ENCODE data around the gene CCDC33.

The CCDC33 gene

DNA sequence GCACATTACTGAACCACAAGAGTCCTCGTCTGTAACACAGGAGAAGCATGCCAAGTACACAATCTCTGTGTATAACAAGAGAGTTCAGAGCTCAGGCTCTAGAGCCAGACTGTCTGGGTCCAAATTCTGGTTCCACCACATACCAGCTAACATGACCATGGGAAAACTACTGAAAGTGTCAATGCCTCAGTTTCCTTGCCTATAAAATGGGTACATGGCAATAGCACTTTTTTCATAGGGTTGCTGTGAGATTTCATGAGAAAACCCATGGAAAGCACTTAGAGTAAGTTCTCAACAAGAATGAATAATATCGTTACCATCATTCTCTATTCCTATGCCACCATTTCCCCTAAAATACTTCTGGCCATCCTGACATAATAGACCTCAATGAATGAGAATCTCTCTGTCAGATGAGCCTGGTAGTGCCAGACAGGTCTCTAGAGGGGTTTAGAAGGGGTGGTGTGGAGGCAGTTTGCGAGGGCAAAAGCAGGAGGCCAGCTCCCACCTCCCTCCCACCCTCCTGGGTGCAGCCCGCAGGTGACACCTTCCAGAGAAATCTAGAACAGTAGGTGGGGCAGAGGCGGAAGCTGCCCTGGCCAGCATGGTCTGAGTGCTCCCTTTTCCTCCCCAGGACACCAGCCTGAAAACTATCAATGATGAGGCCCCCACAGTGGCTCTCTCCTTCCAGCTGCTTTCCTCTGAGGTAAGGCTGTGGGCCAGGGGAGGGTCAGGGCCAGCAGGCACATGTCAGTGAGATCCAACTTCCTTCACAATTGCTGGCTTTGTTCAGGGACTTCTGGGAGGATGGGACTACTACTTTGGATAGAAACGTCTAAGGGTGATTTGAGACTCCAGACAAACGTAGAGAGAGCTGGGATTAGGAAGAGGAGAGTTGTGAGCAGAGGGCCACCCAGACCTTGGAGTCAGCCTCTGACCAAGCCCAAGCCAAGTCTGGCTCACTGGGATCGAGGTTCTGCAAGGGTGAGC, 45.3 kb downstream of the CCDC33 start:
- no peak for DNase-seq (ENCODE audit: low read depth in 2 of 2)

DNA sequence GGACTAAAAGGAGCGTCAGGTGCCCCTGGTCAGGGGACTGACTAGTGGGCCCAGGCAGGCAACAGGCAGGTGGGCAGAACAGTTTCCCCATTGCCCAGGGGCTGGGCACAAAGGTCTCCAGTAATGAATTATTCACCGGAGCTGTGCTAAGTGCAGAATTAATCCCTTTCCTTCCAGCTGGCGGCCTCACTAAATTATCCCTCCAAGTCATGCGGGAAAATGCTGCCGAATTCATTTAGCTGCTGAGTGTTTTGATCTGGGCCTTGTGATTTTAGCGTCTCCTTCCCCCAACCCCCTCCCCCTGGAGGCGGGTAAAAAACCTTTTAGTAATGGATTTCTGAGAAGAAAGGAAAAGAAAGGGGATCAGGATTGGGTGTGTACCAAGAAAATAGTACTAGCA, 47.2 kb downstream of the CCDC33 start:
- no peak for DNase-seq (ENCODE audit: low read depth in 2 of 2)

DNA sequence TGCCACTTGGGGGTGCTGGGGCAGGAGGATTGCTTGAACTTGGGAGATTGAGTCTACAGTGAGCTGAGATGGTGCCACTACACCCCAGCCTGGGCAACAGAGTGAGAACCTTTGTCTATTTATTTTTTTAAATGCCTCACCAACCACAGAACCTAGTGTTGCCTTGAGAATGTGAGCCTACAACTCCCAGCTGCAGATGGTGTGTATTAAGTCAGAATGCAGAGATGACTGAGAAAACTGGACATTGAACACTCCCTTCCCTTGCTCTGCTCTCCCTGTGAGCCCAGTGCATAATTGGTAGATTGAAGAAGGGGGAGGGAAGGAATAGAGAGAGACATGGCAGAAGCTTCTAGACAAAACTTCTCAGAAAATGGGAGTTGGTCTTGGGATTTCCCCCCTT, 53.5 kb downstream of the CCDC33 start:
- DNase-seq (ENCODE audit: low read depth in 2 of 2), result no peak

DNA sequence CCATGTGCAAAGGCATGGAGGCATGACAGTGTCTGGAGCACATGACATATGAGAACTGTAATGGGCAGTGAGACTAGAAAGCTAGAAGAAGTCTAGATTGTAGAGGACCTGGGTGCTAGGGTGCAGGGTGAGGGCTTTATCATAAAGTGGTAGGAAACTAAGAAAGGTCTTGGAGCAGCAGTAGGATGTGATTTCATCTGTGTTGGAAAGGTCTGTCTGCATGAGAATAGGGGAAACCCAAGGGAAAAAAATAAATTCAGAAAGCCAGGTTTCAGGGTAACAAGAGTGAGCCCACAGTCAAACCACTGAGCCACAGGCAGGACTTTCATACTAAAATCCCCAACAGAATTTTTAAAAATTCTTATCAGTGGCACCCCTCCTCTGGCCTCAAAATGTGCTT, 54.5 kb downstream of the CCDC33 start:
- no peak for DNase-seq (ENCODE audit: low read depth in 2 of 2)

DNA sequence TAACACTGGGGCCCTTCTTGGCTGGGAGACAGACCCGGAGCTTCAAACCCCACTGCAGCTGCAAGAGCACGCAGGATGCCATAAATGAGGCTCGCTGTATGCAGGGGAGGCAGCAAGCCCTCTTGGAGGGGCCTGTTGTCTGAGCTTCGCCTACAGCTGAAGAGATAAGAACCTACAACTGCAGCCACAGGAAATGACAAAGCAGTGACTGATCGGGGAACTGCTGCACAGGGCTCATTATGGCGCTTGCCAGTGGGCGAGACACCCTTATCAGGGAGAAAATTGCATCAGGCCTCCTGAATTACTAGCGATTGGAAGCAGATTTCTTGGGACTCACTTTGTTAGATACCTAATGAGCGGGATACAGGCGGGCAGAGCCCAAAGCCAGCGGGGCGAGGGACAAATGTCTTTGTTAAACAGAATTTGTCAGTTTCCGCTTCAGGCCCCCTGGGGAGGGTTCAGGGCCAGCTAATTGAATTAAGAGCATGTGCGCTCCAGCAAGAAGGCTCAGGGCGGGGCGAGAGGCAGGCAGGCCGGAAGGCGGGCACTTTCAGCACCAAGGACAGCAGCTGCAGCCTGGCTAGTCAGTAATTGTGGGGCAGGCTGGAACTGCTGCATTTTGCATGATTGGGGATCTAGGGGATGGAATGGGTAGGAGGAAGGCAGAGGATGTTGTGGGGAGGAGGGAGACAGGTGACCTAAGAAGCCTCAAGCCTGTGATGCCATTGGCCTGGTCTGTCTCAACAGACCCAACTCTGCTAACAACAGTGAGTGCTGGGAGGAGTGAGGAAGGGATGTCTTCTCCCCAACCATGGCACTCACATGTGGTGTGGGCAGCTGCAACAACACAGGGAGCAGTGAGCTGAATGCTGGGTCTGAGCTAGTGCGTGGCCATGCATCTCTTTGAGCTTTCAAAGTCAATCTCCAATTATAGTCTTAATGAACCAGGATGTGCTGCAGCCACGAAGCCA, 55.3 kb downstream of the CCDC33 start:
- DNase-seq (ENCODE audit: low read depth in 2 of 2), result peak; percentile 17 to 68

DNA sequence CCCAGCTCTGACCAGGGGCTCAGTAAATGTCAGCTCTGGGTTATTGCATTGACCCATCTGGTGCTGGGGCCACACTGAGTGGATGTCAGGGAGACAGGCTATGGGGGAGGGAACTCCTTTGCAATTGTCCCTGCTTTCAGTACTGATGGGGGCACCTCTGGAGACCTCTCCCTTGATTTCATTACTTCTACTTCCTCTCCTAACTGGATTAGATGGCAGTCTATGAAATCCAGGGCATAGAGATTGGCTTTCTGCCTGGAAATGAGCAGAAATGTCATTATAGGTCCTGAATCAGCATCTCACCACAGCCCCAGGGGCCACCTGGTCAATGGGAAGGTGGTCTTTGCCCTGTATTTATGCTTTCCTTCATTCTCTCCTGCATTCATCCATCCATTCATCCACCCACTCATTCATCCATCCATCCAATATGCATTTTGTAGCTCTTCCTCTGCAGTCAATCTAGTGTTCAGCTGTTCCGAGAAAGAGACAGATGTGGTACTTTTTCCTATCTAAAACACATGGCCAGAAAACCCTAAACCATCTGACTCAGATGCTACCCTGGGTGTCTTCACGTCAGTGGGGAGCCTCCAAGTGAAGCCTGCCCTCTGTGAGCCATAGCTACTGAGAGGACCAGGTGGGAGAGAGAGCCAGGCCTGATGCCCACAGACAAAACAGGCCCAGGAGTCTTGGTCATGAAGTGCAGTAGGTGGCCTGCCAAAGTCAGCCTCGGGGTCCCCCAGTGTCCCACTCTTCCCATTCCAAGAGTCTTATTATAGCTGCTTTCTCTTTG, 57.1 kb downstream of the CCDC33 start:
- DNase-seq (ENCODE audit: low read depth in 2 of 2), result no peak

DNA sequence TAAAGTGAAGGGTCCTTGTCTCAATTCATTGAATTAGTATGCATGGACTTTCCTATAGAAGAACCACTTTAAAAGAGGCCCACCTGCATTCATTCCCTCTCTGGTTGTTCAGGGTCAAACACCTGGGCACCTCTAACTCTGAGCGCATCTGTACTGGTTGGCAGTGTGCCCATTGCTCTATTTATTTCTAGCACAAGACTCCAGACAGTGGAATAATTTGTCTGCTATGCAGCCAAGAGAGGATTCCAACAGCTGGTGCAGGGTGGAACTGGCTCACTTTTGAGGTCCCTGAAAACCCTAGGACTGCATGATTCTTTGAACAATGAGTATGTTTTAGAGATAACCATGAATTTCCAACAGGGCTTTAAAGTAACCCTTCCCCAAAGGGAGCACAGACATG, 57.9 kb downstream of the CCDC33 start:
- DNase-seq (ENCODE audit: low read depth in 2 of 2), result no peak

DNA sequence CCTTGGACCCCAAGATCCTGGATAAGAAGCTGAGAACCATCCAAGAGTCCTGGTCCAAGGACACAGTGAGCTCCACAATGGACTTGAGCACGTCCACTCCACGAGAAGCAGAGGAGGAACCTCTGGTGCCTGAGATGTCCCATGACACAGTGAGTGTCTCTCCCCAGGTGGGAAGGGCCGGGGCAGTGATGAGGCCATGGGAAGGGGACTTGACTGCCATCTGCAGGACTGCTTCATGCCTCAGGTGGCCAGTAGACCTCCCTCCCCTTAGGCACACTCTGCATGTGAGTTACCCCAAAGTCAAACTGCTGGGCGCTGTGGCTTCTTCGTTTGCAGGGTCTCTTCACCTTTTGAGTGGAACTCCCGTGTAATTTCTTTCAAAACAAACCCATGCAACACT, 59.7 kb downstream of the CCDC33 start:
- DNase-seq (ENCODE audit: low read depth in 2 of 2), result no peak

DNA sequence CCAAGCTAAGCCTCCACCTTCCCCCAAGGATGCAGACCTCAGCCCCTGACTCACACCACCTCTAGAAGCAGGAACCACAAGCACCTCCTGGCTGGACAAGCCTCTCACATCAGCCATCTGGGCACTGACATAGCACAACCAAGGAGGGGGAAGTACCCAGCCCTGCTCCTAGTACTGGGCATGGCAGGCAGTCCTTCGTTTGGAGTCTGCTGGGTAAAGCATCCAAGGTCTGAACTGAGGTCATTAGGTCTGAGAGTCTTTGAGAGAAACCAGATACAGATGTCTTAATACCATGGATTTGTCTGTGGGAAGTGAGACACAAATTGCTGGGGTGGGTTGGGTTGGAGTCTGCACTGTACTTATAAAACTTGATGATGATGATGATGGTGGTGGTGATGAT, 61.8 kb downstream of the CCDC33 start:
- DNase-seq (ENCODE audit: low read depth in 2 of 2), result no peak

DNA sequence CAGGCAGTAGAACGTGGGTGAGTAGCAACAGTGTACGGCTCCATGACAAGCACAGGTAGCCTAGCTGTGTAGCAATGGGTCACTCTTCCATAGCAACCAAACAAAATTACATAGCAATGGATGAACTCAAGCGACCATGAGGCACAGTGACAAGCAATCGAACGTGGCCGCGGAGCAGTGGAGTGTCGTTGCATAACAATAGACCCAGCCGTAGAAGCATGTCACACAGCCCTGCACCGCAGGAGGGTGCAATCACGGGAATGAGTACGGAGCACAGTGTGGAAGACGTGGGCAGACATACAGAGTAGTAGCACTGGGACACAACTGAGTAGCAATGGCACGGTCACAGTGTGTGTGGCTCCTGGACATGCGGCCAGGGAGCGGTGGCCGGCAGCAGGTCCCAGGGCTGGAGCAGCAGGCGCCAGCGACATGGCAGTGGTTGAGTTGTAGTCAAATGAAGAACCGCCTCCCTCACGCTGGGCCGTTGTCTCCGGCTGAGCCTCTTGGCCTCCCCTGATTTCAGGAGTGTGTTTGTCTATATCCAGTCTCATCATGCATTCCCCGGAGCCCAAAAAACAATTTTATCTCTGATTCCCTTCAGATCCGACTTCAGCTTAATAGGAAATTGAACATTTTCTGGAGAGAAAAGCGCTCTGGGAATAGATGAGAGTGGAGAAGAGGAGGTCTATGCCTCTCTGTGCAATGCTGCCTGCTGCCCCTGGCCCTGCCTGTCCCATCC, 64.1 kb downstream of the CCDC33 start:
- no peak for DNase-seq (ENCODE audit: low read depth in 2 of 2)

DNA sequence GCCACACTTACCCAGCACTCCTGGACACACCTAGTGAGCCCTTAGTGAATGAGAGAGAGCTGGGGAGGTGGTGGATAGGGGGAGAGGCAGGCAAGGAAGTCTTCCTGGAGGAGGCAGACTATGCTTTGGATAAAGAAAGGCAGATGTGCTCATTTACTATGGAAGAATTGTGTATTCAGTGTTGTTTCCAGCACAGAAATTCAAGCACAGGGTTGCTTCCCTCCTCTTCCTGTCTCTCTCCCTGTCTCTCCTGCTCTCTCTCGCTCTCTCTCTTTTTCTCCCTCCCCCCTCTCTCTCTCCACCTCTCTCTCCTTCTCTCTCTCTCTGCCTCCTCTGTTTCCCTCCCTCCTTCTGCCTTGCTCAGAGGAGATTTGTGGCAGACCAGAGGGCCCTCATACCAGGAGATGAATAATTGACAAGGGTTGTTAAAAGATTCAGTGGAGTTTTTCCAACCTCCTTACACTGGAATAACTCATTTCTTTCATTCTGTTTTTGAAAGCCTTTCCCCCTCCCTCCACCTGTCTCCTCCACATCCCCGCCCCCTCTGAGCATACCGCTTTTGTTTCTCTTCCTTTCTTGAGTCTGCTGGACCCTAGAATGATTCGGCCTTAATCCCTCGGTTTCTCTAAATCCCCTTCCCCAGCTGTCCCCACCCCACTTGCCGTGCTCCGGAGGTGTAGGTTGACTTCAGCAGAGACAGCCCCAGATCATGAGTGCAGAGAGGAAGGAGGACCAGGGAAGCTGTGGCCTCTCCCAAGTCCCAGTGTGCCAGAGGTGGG, 65.6 kb downstream of the CCDC33 start:
- DNase-seq (ENCODE audit: low read depth in 2 of 2), result no peak

DNA sequence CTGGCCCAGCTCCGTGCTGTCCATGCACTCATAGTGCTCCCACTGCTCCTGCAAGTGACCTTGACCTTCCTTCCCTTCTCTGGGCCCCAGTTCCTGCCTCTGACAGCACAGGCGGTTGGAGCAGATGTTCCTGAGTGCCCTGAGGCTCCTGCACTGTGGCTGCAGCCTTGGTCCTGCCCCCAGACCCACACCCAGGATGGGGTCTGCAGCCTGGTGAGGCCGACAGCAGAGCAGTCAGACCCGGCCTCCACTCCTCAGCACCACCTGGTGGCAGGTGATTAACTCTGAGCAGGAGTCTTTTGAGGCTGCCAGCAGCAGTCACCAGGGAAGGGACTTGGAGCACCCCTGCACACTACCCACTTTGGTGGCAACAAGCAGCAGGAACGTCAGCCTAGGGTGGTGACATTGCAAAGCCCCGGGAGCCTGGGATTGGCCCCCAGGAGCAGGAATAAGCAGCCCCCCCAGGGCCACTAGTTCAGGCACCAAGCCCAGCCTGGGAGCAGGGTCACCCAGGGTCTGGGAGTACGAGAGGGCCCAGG, 66.8 kb downstream of the CCDC33 start:
- DNase-seq (ENCODE audit: low read depth in 2 of 2), result peak in 1 of 2 experiments; percentile 22

DNA sequence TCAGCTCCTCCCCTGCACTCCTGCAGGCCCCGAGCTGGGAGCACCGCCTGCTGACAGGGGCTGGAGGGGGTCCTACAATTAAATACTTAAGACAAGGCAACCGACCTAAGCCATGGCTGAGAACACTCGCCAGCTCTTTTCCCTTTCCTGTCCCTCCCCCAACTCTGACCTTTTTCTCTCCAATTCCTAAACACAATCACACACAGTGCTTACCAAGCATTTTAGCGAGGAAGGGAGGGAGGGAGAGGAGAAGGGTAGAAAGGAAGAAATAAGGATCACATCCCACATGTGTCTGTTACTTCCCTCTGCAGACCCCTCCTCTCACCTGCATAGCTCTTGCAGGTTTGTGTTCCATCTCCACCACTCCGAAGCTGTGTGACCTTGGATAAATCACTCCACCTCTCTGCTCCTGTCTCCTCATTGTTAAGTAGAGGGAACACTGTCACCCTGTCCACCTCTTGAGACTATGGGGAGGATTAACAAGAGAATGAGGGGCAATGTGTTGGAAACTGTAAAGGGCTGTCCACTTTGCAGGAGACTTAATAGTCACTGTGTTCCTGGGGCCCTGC, 67.7 kb downstream of the CCDC33 start:
- no peak for DNase-seq (ENCODE audit: low read depth in 2 of 2)

DNA sequence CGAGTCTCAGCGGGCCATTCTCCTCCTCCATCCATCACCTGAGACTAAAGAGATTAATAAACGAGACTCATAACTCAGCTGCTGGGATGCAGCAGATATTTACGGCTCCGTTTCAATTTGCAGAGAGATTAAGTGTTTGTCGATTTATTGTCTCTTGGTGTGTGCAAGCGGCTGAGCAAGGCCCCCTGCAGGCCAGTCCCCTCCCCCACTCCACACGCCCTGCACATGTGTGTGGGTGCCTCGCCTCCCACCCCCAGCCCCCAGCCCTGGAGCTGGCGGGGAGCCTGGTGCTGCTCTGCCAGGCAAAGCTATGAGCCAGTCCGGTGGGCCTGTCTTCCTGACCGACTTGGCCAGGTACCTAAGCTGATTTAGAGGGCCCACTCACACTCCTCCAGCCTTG, 68.3 kb downstream of the CCDC33 start:
- no peak for DNase-seq (ENCODE audit: low read depth in 2 of 2)

DNA sequence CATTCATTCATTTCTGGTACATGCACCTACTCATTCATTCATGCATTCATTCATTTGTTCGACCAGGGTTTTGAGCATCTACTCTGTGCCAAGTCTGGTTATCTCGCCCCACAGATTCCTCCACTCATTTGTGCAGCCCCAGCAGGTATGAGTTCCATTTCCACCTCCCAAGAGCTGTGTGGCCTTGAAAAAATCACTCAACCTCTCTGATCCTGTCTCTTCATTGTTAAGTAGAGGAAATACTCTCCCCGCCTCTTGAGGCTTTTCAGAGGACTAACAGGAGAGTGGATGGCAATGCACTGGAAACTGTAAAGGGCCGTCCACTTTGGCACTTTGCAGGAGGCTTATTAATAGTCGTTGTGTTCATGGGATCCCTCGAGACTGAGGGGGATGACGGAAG, 69.6 kb downstream of the CCDC33 start:
- DNase-seq (ENCODE audit: low read depth in 2 of 2), result no peak

DNA sequence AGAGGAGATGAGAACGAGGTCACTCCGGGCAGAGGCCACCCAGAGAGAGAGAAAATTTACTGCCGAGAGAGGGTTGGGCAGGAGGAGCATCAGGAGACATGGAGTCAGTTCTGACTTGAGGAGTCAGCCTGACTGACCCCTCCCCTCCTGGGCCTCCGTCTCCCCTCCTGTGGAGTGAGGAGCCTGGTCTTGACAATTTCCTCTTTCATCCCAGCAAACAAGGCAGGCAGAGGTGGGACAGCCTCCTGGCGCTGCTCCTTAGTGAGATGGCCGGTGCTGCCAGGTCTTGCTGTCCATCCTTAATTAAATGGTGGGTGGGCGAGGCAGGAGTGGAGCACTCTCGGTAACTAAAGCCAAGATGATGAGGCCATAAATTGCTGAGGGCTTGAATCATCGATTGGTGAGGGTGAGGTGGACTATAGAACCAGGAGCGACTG, 70.7 kb downstream of the CCDC33 start:
- DNase-seq (ENCODE audit: low read depth in 2 of 2), result no peak

DNA sequence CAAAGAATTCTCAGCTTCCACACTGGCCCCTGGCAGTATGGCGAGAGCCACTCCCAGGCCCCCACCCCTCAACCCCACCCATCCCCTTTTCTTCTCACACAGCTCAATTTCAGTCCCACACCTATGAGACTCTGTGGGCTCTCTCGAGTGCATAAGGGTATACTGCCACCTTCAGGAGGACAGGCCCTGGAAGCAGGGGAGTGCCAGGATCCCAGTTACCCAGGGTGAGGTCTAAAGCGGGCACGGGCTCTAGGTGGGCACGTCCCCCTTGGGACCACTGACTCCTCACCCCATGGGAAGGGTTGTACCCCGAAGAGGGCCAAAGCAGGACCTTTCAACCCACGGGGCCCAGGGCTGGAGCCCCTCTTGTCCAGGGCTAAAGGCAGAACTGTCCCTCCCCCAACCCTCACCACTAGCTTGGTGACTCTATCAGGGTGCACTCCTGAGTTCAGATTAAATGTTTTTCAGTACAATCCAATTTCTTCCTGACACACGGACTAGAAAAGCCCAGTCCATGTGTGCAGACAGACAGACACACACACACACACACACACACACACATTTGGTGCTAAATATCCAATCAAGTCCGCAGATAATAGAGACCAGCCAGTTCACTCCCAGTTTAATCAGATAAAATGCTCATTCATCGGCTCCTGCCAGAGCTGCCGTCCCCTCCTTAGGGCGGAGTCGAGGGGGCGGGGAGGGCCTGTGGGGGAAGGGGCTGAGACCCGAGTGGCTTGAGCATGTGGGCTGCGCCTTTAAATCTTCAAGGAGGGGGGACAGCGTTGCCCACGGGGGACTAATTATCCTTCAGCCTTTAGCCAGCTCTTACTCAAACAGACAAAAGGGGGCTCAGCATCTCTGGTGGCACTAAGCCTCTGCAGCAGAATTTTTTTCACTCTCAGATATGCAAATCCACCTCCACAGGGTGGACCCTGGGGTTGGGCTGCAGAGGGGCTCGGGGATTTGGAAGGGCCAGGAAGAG, 72.0 kb downstream of the CCDC33 start:
- DNase-seq (ENCODE audit: low read depth in 2 of 2), result peak in 1 of 2 experiments; percentile 15

DNA sequence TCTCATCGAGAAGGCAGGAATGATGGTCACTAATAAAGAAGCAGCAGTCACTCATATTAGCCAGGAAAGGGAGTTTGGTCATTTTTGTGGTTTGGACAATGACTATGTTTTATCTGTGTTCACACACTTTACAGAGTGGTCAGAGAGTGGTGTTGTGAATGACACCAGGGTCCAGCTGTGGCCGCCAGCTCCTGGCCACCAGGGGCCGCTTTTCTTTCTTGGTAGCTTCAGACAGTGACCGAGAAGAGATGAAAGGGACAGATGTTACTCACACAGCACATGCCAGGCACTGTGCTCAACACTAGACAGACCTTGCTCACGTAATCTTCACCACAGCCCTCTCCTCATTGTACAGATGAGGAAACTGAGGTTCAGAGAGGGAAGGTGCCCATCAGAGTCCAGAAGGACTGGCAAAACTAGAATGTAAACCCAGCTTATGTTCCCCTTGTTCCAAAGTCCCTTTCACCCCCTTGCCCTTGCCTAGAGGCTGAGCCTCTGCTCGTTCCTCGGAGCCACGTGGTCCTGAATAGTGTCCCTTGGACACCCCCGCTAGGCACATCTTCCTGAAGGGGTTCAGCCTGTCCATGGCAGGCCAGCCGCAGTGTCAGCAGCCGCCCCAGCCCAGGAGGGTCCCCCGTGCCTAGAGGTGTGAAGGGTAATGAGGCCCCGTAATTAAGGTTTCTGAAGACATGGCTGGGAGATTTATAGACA, 75.8 kb downstream of the CCDC33 start:
- no peak for DNase-seq (ENCODE audit: low read depth in 2 of 2)

All from stimulated activated CD4-positive, alpha-beta T cell treated with anti-CD3 and anti-CD28 coated beads, Interleukin-12 subunit alpha, Interleukin-12 subunit beta, amount 100 ng/mL, for 24 hours (primary cell).